Measurements from ENCODE around the gene LSM14B. TPM values are rescaled to one million over a fixed set of nuclear protein-coding genes. Genes with fewer than 3 reads are reported as not detected.

The LSM14B gene
- total and polyA plus RNA-seq, 8 donors = 36.0 to 62.3 (median 58.5) TPM

DNA sequence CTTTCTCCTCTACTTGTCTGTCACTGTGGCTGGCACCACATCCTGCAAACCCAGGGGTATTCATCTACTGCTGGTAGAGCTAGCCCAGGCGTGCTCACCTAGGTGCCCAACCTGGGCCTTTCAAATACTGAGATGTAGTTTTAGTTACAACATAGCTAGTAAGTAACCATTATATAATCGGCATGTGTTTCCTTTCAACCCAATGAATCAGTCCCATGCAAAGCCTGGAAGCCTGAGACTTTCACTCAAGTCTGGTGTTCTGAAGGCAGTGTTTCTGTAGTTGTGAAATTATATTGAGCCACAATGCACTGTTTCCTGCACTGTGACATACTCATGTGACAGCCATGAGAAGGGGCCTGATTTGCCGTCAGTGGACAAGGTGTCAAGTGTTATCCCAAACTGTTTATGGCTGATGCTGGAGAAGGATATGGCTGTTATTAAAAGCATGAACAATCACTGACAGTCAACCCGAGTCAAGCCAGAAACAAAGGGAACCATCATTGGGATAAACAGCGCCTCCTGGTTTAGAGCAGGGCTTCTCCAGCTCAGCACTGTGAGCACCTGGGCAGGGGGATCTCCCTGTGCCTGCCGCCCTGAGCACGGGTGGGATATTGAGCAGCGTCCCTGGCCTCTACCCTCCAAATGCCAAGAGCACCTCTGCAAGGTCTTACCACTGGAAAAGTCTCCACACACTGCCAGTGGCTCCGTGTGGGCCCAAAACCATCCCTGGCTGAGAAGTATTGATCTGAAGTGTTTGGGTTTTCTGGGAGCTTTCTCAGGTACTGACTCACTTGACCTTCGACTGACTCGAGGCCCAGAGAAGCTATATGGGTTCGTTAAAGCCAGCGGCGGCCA lies 19.3 kb downstream of the LSM14B start:
- intact Hi-C loops (cut with DNase I) = no loop called here
- TF ChIP-seq, protein P1, sequence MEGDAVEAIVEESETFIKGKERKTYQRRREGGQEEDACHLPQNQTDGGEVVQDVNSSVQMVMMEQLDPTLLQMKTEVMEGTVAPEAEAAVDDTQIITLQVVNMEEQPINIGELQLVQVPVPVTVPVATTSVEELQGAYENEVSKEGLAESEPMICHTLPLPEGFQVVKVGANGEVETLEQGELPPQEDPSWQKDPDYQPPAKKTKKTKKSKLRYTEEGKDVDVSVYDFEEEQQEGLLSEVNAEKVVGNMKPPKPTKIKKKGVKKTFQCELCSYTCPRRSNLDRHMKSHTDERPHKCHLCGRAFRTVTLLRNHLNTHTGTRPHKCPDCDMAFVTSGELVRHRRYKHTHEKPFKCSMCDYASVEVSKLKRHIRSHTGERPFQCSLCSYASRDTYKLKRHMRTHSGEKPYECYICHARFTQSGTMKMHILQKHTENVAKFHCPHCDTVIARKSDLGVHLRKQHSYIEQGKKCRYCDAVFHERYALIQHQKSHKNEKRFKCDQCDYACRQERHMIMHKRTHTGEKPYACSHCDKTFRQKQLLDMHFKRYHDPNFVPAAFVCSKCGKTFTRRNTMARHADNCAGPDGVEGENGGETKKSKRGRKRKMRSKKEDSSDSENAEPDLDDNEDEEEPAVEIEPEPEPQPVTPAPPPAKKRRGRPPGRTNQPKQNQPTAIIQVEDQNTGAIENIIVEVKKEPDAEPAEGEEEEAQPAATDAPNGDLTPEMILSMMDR (IDR thresholded peaks at IDR 0.05) = no peak
- Histone ChIP-seq H3K9me3 (no peaks in the 10 kb centered on the region), H3K27ac (peak overlapping the region; percentile 88 to 94), H3K36me3 (peaks cover 10 to 44% of the 10 kb centered on the region in 2 donors), H3K27me3 (no peaks in the 10 kb centered on the region), H3K4me1 (peaks cover 14 to 49% of the 10 kb centered on the region in 2 donors), H3K4me3 (peak overlapping the region; percentile 76 to 88)
- DNase-seq (peak in 1 of 4 donors; percentile 69), ATAC-seq (peak; percentile 8)

DNA sequence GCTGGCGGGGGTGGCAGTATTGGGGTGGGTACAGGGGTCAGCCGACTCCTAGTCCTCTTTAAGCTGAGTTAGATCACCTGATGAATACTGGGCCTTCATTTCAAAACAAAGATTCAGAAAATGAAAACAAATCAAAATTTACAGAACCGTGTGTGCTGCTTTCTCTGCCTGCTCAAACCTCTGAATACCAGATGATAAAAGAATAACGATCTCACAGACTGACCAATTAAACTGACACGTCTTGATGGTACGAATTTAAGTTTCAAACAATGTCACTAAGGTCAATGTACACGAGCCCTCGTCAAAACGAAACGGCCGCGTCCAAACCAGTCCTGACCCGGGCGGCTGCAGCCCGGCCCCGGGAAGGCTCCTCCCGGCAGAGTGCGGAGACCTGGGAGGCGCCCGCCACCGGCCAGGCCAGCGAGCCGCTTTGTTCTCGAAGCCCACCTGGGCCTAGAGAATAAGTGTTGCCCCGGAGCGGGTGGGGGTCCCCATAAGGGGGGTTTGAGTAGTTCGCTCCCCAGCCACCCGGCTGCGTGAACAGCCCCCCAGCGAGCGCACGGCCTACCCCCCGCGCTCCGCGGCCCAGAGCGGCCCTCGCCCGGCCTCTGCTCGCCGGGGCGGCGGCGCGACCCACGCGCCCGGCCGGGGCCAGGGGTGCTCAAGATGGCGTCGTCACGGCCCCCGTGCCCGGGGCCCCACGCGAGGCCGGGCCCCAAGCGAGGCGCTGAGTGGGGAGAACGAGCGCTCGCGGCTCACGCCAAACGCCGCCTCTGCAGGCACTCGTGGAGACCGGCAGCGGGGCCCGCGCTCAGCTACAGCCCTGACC lies 20.2 kb downstream of the LSM14B start:
- intact Hi-C loops (cut with DNase I) = no loop called here
- peak overlapping the region; percentile 88 to 94 for H3K27ac ChIP-seq

GRCh38 chr20:62143081-62143956 lies 21.0 kb downstream of the LSM14B start, which contains the start of the genes PSMA7 and SS18L1:
PSMA7 (minus strand) TSS chr20:62143394; CDS start chr20:62143303, 91 bp downstream.
SS18L1 (plus strand) TSS chr20:62143769; CDS start chr20:62143821, 52 bp downstream.
- intact Hi-C loops (cut with DNase I) = no loop called here
- Histone ChIP-seq H3K4me1 (peaks cover 14 to 48% of the 10 kb centered on the region in 2 donors), H3K27me3 (no peaks in the 10 kb centered on the region), H3K9me3 (no peaks in the 10 kb centered on the region), H3K27ac (peak within 1 kb of the TSS; percentile 88 to 94), H3K4me3 (peak within 1 kb of the TSS; percentile 76 to 88), H3K36me3 (peaks cover 0 to 27% of the 10 kb centered on the region in 2 donors)
- TF ChIP-seq, protein P1 (IDR thresholded peaks at IDR 0.05) = no peak
- peak; percentile 93 for ATAC-seq
- peak; percentile 87 to 96 (median 88) for DNase-seq

More for the DNA sequence above, 20.2 kb downstream of the LSM14B start:
- no peaks in the 10 kb centered on the region for H3K27me3 ChIP-seq
- peaks cover 14 to 48% of the 10 kb centered on the region in 2 donors for H3K4me1 ChIP-seq
- peaks cover 7 to 35% of the 10 kb centered on the region in 2 donors for H3K36me3 ChIP-seq
- peak in 1 of 4 donors; percentile 85 for DNase-seq
- no peaks in the 10 kb centered on the region for H3K9me3 ChIP-seq
- peak overlapping the region; percentile 76 to 88 for H3K4me3 ChIP-seq
- TF ChIP-seq, protein P1 (IDR thresholded peaks at IDR 0.05) = no peak
- peak; percentile 11 for ATAC-seq

- peak; percentile 57 for ATAC-seq
- DNase-seq = peak; percentile 50 to 91 (median 65)
- peaks cover 0 to 18% of the 10 kb centered on the region in 2 donors for H3K36me3 ChIP-seq
- peaks cover 14 to 52% of the 10 kb centered on the region in 2 donors for H3K4me1 ChIP-seq
- no peaks in the 10 kb centered on the region for H3K27me3 ChIP-seq
- intact Hi-C loops (cut with DNase I) = no loop called here
- H3K27ac ChIP-seq = peak overlapping the region; percentile 77 to 94
- peak overlapping the region; percentile 56 to 88 for H3K4me3 ChIP-seq
- H3K9me3 ChIP-seq = no peaks in the 10 kb centered on the region
- TF ChIP-seq, protein P1 (IDR thresholded peaks at IDR 0.05) = no peak
Measured at GRCh38 chr20:62143957-62144825, 21.9 kb downstream of the LSM14B start.
